GM19395 (cell line): ENCODE results near the gene BCAS4.

Source experiments
- ATAC-seq: cut with Tn5 transposase; IDR thresholded peaks from one replicate; pipeline ENCODE4 v1.9.1; 2021; ENCODE audit warnings: mild to moderate bottlenecking, moderate library complexity; ENCODE audit not compliant: unreplicated experiment

The BCAS4 gene

DNA sequence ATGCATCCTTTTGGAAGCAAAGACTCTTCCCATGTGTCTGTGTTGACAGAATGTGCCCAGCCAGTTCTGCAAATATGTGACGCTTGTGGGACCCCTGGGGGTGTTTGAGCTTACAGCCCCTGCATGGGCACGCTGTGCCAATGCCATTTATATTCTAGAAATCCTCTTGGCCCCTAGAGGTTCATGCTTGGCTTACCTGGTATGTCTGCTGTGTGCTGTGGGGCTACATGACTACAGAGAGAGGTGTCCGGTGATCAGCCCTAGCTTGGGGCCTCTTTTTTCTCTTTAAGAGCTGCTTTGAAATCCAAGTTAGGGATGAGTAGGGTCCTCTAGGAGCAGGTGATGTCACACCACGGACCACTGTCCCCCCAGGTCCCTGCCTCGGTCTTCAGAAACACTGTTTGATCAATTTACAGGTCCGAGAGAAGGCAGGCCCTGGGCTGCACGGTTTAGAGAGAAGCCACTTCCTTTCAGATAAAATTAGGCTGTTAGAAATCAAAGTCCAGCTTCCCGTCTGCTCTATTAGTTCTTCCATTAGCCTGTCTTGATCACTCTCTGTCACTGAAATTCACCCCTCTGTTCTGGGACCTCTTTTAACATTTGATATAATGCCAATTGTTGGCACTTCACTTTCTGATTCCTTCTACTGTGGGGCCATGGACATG is 26.5 kb downstream of the BCAS4 start:
- no peak for ATAC-seq

DNA sequence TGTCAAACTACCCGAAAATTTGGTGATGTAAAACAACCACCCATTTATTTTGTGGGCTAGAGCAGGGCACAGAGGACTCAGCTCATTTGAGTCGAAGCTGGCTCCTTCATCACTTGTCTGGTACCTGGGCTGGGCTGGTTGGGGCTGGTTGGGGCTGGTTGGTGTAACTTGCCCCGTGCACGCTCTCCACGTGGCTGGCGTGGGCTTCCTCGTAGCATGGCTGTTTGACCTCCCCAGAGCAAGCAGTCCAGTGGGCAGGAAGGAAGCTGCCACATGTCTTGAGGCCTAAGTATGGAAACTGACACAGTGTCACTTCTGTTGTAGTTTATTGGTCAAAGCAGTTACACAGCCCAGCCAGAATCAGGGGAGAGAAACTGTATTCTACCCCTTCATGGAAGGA is 27.1 kb downstream of the BCAS4 start:
- ATAC-seq = no peak

DNA sequence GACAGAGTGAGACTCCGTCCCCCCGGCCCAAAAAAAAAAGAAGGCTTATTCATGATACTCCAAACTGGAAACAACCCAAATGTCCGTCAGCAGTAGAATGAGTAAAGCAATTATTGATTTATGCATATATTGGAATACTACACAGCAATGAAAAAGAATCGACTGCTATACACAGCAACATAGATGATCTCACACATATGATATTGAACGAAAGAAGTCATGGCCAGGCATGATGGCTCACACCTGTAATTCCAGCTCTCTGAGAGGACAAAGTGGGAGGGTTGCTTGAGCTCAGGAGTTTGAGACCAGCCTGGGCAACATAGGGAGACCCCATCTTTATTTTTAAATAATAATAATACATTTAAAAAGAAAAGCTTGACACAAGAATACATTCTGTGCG is 28.5 kb downstream of the BCAS4 start:
- no peak for ATAC-seq

DNA sequence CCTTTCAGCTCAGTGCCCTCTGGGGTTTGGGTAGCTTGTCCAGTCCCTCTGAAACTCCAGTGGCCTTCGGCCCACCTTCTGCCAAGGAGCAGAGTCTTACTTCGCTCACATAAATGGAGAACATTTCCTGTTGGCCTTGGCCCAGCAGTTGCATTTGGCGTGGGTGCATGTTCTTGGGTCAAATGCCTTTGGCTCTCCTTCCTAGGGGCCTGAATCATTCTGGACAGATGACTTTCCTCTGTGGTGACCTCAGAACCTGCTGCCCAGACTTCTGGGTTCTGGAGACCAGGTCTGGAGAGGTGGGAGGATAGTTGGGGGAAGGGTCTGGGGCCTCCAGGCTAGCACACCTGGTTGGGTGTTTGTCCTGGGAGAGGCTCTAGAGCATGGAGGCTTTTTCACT is 29.3 kb downstream of the BCAS4 start:
- no peak for ATAC-seq

DNA sequence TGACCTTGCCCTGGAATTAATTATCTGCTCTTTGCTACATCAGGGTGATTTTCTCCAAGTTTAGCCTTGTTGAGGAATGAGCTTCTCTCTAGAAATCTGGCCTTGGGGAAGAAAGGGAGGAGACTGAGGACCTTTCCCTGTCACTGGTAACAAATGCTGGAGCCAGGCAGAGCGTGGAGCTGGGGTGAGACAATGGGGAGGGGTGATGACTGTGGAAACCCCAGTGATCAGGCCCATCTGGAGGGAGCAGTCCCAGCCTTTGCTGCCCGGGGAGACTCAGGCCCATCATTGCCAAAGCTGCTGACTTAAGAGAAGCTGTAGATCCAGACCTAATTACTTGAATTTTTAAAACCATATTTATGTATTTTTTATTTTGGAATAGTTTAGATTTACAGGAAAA is 31.3 kb downstream of the BCAS4 start:
- no peak for ATAC-seq

DNA sequence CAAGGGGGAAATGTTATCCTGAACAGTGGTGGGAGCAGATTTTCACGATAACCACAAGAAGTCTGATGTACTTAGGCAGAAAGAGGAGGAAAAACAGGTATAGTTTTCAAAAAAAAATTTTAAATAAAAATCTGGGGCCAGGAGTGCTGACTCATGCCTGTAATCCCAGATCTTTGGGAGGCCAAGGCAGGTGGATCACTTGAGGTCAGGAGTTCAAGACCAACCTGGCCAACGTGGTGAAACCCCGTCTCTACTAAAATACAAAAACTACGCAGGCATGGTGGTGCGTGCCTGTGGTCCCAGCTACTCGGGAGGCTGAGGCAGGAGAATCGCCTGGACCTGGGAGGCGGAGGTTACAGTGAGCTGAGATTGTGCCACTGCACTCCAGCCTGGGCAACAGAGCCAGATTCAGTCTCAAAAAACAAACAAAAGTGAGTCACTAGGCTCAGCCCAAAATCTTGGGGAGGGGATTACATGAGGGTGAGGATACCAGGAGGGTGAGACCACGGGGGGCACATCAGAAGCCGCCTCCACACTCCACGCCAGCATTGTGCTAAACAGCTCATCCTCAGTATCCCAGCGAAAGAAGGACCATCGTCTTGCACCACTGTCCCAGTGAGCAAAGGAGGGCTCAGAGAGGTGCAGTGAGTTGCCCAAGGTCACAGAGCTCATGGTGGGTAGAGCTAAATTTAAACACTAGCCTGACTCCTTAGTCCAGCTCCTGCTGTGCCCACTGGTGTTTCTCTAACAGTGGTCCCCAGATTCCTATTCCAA is 33.7 kb downstream of the BCAS4 start:
- ATAC-seq = no peak

DNA sequence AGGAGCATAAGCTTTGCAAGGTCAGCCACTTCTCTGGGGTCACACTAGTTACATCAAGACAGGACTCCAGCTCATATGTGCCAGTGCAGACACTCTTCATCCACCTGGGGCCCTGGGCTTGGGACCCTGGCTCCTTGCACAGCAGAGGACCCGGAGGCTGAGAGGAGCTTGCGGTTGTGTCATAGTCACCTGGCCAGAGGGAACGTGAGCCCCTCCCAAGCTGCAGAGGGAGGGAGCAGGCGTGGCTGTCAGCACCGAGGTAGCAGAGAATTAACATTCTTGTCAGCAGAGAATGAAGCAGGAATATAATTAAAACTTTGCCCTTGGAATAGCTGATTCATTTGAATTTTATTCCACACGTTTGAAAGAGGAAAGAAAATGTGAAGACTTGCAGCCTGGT is 36.8 kb downstream of the BCAS4 start:
- ATAC-seq = no peak

DNA sequence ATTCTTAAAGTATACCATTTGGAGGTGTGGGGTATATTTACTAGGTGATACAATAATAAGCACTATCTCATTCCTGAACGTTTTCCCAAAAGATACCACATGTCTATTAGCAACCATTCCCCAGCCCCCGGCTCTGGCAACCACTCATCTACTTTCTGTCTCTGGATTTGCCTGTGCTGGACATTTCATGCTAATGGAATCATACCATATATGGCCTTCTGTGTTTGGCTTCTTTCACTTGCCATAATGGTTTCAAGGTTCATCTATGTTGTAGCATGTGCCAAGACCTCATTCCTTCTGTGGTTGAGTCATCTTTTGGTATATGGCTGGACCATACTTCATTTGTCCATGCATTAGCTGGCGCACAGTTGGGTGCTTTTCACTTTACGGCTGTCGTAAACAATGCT is 39.7 kb downstream of the BCAS4 start:
- ATAC-seq = no peak

DNA sequence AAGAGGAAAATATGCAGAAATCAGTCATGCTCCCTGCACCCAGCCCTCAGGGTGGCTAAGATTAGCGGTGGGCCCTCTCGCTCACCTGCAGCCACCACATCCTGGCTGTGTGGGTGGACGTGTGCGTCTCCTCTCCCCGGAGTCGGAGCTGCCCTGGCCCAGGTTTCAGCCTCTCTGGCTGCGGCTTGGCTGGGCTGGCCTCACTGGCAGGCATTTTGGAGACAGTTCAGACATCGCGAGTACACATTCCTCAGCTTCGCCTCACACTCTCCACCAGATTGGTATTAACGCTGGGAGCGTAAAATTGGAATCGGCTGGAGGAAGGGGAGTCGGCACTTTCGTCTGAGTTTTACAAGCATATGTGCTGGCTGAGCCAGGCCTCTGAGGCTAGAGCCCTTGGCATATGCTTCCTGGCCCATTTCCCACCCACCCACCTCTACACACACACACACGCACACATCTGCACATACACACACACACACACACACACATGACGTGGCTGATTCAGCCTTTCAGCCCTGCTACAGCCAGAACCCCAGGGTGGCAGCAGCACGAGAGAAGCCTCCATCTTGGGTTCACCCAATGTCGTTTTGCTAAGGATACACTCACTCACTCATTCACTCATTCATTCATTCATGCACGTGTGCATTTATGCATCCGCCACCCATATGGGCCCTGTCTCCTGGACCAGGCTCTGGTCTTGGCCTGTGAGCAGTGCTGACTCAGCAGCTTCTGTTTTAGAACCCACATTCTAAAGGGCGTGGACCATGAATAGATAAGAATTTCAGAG is 42.9 kb downstream of the BCAS4 start:
- no peak for ATAC-seq

DNA sequence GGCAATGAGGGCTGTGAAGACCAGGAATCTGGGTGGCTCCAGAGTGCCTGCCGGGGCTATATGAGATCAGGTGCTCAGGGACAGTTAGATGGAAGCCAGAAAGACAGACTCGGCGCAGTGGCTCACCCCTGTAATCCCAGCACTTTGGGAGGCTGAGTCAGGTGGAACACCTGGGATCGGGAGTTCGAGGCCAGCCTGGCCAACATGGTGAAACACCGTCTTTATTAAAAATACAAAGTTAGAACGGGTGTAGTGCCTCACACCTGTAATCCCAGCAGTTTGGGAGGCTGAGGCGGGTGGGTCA is 43.4 kb downstream of the BCAS4 start:
- no peak for ATAC-seq

DNA sequence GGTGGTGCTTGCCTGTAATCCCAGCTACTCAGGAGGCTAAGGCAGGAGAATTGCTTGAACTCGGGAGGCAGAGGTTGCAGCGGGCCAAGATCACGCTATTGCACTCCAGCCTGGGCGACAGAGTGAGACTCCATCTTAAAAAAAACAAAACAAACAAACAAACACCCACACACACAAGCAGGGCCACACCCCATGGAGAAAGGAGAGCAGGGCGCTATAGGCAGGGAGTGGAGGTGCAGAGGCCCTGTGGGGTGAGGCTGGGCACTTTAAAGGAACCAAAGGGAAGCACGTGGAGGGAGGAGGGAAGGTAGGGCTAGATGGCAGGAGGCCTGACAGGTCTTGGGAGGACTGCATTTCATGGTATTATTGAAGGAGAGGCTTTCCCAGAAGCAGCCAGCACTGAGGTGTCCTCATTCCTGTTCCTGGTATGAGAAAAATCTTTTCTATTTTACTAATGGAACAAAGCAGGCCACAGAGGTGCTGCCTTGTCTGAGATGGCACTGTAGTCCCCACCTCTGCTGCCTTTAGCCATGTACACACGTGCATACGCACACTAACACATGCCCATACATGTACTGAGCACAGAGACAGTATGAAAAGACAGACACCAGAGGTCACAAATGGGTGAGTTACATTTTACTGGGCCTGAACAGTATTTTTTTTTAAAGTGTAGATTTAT is 44.0 kb downstream of the BCAS4 start:
- ATAC-seq = no peak

DNA sequence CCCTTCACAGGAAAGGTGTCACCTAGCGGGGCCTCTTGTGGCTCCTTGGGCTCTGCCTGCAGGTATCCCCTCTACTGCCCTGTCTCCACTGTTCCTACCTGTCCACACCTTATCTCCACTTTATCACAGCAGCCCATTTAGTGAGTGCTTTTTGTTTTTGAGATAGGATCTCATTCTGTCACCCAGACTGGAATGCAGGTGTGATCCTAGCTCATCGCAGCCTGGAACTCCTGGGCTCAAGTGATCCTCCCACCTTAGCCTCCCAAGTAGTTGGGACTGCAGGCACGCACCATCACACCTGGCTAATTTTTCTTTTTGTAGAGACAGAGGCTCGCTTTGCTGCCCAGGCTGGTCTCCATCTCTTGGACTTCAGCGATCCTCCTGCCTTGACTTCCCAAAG is 48.0 kb downstream of the BCAS4 start:
- no peak for ATAC-seq

DNA sequence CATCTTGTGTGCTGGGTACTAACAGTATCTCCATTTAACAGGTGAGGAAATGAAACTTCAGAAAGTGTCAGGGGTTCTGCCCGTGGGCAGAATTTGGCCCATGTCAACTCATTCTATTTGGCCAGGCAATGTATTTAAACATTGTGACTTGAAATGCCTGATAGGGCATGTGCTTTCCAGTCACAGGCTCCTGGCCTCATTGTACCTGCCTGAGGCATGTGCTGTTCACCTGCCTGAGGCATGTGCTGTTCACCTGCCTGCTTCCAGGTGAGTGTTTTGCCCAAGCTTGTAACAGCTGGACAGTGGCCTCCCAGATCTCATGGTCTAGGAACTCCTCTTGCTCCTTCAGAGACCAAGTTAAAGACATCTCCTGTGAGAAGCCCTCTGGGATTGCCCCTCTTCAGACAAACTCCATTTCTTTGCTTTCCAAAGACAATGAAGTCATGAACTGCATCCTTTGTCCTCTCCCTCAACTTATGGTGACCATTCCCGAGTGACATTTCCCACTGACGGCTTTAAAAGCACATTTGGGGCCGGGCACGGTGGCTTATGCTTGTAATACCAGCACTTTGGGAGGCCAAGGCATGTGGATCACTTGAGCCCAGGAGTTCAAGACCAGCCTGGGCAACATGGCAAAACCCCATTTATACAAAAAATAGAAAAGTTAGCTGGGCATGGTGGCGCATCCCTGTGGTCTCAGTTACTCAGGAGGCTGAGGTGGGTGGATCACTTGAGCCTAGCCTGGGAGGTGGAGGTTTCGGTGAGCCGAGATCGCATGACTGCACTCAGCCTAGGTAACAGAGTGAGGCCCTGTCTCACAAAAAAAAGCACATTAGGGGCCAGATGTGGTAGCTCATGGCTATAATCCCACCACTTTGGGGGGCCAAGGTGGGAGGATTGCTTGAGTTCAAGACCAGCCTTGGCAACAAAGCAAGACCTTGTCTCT is 48.7 kb downstream of the BCAS4 start:
- no peak for ATAC-seq

DNA sequence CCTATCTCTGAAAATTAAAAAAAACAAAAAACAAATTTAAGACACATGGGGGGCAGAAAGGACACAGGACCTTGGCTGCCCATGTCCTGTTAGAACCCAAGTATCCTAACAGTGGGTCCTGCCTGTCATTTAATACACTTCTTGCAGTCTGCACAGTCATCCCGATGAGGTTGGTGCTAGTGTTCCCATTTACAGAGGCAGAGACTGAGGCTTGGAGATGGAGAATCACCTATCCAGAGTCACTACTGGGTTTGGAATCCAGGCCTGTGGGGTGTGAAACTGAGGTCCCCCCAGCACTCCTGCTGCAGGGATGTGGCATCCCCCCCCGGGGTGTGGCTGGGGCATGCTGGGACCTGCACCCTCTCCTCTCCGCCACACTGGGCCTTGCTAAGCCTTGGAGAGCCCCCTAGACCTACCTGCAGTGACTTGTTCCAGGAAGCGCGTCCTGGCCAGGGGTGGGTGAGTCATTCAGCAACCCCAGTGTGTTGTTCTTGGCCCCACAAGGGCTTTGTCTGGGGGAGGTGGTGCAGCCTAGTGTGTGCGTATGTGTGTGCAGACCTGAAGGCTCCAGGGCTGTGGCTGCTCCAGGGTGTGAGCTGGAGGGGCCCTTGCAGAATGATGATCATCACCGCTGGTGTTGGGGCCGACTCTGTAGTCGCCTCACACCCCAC is 49.7 kb downstream of the BCAS4 start:
- ATAC-seq = peak; percentile 92

DNA sequence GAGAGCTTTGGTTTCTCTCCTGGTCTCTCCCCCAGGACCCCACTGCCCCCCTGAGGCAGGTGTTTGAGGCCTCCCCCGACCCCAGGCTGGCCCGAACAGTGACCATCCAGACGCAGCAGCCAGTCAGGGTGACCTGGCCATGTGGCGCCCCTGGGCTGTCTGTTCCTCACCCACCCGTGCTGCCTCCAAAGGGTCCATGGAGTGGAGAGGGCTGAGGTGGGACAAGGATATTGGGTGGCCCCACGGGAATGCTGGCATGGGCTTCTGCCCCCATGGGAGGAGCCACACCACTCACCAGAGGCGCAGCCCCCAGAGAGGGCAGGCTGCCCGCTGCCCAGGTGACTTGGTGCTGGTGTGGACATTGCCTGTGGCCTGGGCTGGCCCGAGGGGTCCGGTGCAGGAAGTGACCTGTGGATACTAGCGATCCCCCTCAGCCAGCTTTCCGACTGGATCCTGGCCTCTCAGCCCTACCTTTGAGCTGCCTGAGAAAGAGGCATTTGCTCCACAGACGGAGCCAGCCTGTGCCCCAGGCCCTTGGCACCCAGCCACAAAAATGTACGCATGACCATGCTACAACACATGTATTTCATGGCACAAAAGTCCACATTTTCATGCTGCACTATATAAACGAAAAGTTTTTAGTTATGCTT is 50.8 kb downstream of the BCAS4 start:
- ATAC-seq = no peak

DNA sequence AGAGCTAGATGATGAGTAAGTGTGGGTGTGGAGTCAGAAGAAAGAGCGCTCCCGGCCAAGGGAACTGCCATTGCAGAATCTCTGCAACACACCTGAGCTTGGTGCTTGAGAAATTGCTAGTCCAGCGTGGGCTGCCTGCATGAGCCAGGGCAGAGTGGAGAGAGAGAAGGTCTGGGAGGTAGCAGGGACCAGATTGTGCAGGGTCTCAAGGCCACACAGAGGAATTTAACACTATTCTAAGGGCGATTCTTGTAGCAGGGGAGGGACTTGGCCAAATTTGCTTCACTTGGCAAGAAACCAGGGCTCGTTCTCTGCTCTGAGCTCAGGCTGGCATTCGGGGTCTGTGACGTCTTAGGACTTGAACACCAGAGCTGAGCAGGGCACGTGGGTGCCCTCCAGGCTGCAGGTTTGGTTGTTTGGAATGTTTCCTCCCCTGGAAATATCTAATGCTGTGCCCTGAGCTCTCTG is 53.5 kb downstream of the BCAS4 start:
- ATAC-seq = no peak

DNA sequence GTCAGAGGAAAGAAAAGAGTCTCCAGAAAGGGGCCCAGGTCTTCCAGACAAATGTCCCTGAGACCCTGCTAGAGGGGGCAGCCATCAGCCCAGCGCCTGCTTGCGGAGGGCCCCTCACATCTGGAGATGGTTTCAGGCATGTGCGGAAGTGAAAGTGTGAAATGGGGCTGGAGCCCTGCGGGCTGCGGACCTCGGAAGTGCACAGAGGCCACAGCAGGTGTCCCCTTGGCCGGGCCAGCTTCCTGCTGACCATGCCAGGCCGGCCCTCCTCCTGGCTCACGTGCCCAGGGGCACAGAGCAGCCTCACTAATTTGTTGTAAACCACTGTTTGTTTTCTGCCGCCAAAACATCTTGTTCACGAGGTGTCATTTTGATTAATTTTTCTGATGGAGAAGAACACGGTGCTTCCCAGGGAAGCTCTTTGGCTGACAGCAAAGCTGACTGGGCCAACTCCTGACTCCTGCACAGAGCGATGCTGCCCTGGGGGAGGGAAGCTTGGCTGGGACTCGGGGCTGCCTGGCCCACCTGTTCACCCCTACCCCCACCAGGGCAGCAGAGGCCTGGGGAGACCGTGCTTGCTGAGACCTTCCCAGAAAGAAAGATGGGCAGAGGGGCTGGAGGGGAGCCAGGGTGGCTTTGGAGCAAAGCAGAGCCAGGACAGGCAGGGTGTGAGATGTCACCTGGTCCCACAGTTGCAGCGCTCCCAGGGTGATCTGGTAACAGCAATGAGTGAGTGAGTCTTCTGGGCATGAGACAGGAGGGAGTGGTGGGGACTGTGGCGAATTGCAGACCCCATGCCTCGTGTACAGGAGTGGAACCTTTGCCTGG is 54.2 kb downstream of the BCAS4 start:
- ATAC-seq = no peak

DNA sequence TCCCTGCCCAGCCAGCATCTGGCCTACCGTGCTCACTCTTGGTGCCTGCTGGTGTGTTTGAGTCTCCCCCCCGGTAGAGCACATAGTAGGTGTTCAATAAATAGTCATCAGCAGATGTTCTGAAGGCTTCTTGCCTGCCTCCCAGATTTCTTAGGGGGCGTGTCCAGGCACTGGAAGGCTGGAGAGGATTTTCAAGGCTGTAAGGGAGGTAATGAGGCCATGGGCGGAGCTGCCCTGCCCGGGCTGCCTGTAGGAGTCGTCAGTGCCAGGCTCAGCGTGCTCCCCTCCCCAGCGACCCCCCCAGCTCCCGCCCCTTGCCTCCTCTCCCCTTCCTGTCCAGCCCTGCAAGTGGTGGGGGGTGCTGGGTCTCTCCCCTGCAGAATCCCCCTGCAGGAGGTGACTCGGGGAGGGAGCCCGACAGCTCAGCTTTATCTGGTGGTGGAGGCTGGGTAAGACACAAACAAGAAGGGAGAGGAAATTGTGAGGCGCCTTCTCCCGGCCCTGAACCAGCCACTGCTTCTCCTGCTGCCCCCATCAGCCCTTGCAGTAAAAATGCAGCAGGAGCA is 55.9 kb downstream of the BCAS4 start:
- no peak for ATAC-seq
